Neural progenitor cell (in vitro differentiated cells): ENCODE measurements around the gene NELFA. TPM values are rescaled to one million over a fixed set of nuclear protein-coding genes. Genes with fewer than 3 reads are reported as not detected.
A peak's percentile ranks its signal among the peaks of the same experiment; 100 is the strongest.

Source experiments
- DNase-seq: peaks from one replicate; pipeline ENCODE4 v3.0.0-alpha.2; 2016; ENCODE audit warnings: low spot score
- H2AFZ ChIP-seq: fragments of 200-600 bp; sonication (generic); replicated peaks from 2 replicates; pipeline ENCODE4 v1.6.1; 2016; ENCODE audit warnings: antibody characterized with exemption
- H3F3A ChIP-seq: fragments of 200-600 bp; sonication (generic); 2 replicates; pipeline ENCODE4 v1.6.1; 2016; ENCODE audit warnings: antibody characterized with exemption, low read depth
- H3K27ac ChIP-seq: fragments of 200-600 bp; sonication (generic); 2 replicates; pipeline ENCODE4 v1.5.1; 2016; ENCODE audit warnings: mild to moderate bottlenecking
- H3K27me3 ChIP-seq: fragments of 200-600 bp; sonication (generic); 2 replicates; pipeline ENCODE4 v1.6.1; 2016; ENCODE audit warnings: mild to moderate bottlenecking, moderate library complexity
- H3K36me3 ChIP-seq: fragments of 200-600 bp; sonication (generic); 2 replicates; pipeline ENCODE4 v1.5.1; 2016
- H3K4me1 ChIP-seq: fragments of 200-600 bp; sonication (generic); 2 replicates; pipeline ENCODE4 v1.6.1; 2016; ENCODE audit warnings: mixed run types
- H3K4me2 ChIP-seq: fragments of 200-600 bp; sonication (generic); 2 replicates; pipeline ENCODE4 v1.6.1; 2016
- H3K4me3 ChIP-seq: fragments of 200-600 bp; sonication (generic); 2 replicates; pipeline ENCODE4 v1.5.1; 2016
- H3K79me2 ChIP-seq: fragments of 200-600 bp; sonication (generic); 2 replicates; pipeline ENCODE4 v1.6.1; 2016; ENCODE audit warnings: low read depth
- H3K9ac ChIP-seq: fragments of 200-600 bp; sonication (generic); 2 replicates; pipeline ENCODE4 v1.6.1; 2016
- H3K9me3 ChIP-seq: fragments of 200-600 bp; sonication (generic); 2 replicates; pipeline ENCODE4 v1.5.1; 2016; ENCODE audit warnings: low read depth
- H4K20me1 ChIP-seq: fragments of 200-600 bp; sonication (generic); 2 replicates; pipeline ENCODE4 v1.6.1; 2016; ENCODE audit warnings: low read depth
- H3K27ac Mint-ChIP-seq: 3 replicates; pipeline ENCODE4 v1.8.0; 2021; ENCODE audit warnings: mixed read lengths
- H3K27me3 Mint-ChIP-seq: 2 replicates; pipeline ENCODE4 v1.8.0; 2022; ENCODE audit warnings: low read depth, mild to moderate bottlenecking, inconsistent platforms, moderate library complexity, mixed read lengths; ENCODE audit not compliant: insufficient read depth
- H3K36me3 Mint-ChIP-seq: 3 replicates; pipeline ENCODE4 v1.8.0; 2021; ENCODE audit warnings: mixed read lengths
- H3K4me1 Mint-ChIP-seq: 3 replicates; pipeline ENCODE4 v1.8.0; 2021; ENCODE audit warnings: mixed read lengths
- H3K4me3 Mint-ChIP-seq: 3 replicates; pipeline ENCODE4 v1.8.0; 2021; ENCODE audit warnings: mild to moderate bottlenecking, moderate library complexity, mixed read lengths
- H3K9me3 Mint-ChIP-seq: 3 replicates; pipeline ENCODE4 v1.8.0; 2020; ENCODE audit warnings: mixed read lengths
- CTCF ChIP-seq: fragments of 200-600 bp; sonication (generic); IDR thresholded peaks from 2 replicates; pipeline ENCODE4 v1.5.1; 2017; ENCODE audit warnings: antibody characterized with exemption, mild to moderate bottlenecking
- EZH2 ChIP-seq: fragments of 200-600 bp; sonication (generic); IDR thresholded peaks from 2 replicates; pipeline ENCODE4 v1.6.1; 2017; ENCODE audit warnings: antibody characterized with exemption, mild to moderate bottlenecking, moderate library complexity
- EZH2phosphoT487 ChIP-seq: fragments of 200-600 bp; sonication (generic); IDR thresholded peaks from 2 replicates; pipeline ENCODE4 v1.6.1; 2017; ENCODE audit warnings: antibody characterized with exemption
- total RNA-seq: library from RNA; depleted of rRNA; stranded (reverse); fragments of >200 nt; gene quantifications from 2 replicates; pipeline ENCODE4 v1.2.3, GENCODE V29; 2015; ENCODE audit warnings: low replicate concordance

NELFA gene
- total RNA-seq, 1 donor from 2014 or later, result 18.0 TPM

DNA sequence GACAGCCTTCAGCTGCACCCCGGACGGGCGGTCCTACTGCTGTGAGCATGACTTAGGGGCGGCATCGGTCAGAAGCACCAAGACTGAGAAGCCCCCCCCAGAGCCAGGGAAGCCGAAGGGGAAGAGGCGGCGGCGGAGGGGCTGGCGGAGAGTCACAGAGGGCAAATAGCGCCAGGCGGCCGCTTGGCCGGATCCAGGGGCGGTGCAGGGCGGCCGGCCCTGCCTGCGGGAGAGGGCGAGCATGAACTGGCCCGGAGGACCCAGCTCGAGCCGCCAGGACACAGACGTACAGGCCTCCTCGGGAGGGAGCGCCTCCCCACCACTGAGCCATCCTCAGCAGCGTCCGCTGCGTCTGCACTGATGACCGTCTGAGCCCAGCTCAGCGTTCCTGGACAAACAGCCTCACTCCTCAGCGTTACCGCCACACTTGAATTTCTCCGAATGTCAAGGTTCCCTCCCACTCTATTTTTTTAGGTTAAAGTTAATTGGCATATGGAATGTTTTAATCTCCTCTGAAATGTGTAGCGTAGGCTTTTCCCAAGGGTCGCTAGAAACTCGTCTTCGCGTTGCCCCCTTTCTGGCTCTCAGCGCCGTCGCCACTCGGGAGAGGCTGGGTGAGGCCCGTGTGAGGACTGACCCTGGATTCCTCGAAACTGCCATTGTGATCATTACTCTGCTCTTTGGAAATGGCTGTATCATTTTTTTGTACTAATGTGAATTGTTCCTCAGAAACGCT lies 29.9 kb downstream of the NELFA start:
- H3K4me3 ChIP-seq, result no peak overlapping the region
- H3K27me3 ChIP-seq, result no peaks in the 10 kb centered on the region
- DNase-seq, result no peak
- peaks cover 34% of the 10 kb centered on the region for H3K36me3 Mint-ChIP-seq
- no peaks in the 10 kb centered on the region for H3K9me3 ChIP-seq
- H3K4me1 Mint-ChIP-seq, result no peaks in the 10 kb centered on the region
- peaks cover 49% of the 10 kb centered on the region for H3F3A ChIP-seq
- H3K36me3 ChIP-seq, result peaks cover 3% of the 10 kb centered on the region
- H3K4me1 ChIP-seq, result no peaks in the 10 kb centered on the region
- no peak for TF ChIP-seq EZH2
- TF ChIP-seq EZH2phosphoT487, result no peak
- TF ChIP-seq CTCF, result no peak
- no peak overlapping the region for H3K9ac ChIP-seq
- no peak overlapping the region for H2AFZ ChIP-seq
- H3K27me3 Mint-ChIP-seq, result peaks cover 5% of the 10 kb centered on the region
- H3K9me3 Mint-ChIP-seq, result no peaks in the 10 kb centered on the region
- H3K79me2 ChIP-seq, result no peaks in the 10 kb centered on the region
- no peak overlapping the region for H3K4me3 Mint-ChIP-seq
- H4K20me1 ChIP-seq, result peaks cover 32% of the 10 kb centered on the region
- H3K27ac Mint-ChIP-seq, result peak overlapping the region; percentile 17
- peak overlapping the region; percentile 53 for H3K27ac ChIP-seq
- no peak overlapping the region for H3K4me2 ChIP-seq

- Histone ChIP-seq H3K9me3 (no peaks in the 10 kb centered on the region), H2AFZ (no peak overlapping the region), H3F3A (peaks cover 49% of the 10 kb centered on the region), H3K9ac (no peak overlapping the region), H3K27ac (no peak overlapping the region), H3K4me1 (no peaks in the 10 kb centered on the region), H3K4me2 (no peak overlapping the region), H3K36me3 (peaks cover 3% of the 10 kb centered on the region), H3K27me3 (no peaks in the 10 kb centered on the region), H4K20me1 (peaks cover 32% of the 10 kb centered on the region), H3K79me2 (no peaks in the 10 kb centered on the region), H3K4me3 (no peak overlapping the region)
- H3K27me3 Mint-ChIP-seq, result peaks cover 5% of the 10 kb centered on the region
- no peak for TF ChIP-seq CTCF
- no peak for TF ChIP-seq EZH2
- no peak for TF ChIP-seq EZH2phosphoT487
- peaks cover 36% of the 10 kb centered on the region for H3K36me3 Mint-ChIP-seq
- no peaks in the 10 kb centered on the region for H3K9me3 Mint-ChIP-seq
- DNase-seq, result no peak
- no peak overlapping the region for H3K4me3 Mint-ChIP-seq
- H3K27ac Mint-ChIP-seq, result peak overlapping the region; percentile 17
- no peaks in the 10 kb centered on the region for H3K4me1 Mint-ChIP-seq
Observed at GRCh38 chr4:1978226-1978625, 30.5 kb downstream of the NELFA start.

GRCh38 chr4:1976416-1977352 lies 32.1 kb downstream of the NELFA start:
- Mint-ChIP-seq H3K27me3 (peaks cover 7% of the 10 kb centered on the region), H3K36me3 (peaks cover 38% of the 10 kb centered on the region)
- no peak for DNase-seq

More at GRCh38 chr4:1976416-1977352, 32.1 kb downstream of the NELFA start:
- Histone ChIP-seq H3K27me3 (no peaks in the 10 kb centered on the region), H3K27ac (no peak overlapping the region), H3F3A (peaks cover 38% of the 10 kb centered on the region), H4K20me1 (peaks cover 29% of the 10 kb centered on the region), H2AFZ (no peak overlapping the region), H3K36me3 (no peaks in the 10 kb centered on the region), H3K79me2 (no peaks in the 10 kb centered on the region), H3K9me3 (no peaks in the 10 kb centered on the region), H3K9ac (no peak overlapping the region), H3K4me3 (no peak overlapping the region), H3K4me1 (no peaks in the 10 kb centered on the region), H3K4me2 (no peak overlapping the region)
- no peaks in the 10 kb centered on the region for H3K4me1 Mint-ChIP-seq
- no peak overlapping the region for H3K27ac Mint-ChIP-seq
- H3K9me3 Mint-ChIP-seq, result no peaks in the 10 kb centered on the region
- TF ChIP-seq EZH2phosphoT487 (no peak), EZH2 (no peak), CTCF (no peak)
- H3K4me3 Mint-ChIP-seq, result no peak overlapping the region
